GM12878 (cell line): ENCODE results near the gene LRP1.

Experiments
- BHLHE40 ChIP-seq, 2 experiments: fragments of 450-650 bp in 1 of 2; IDR thresholded peaks; 2 replicates each; pipeline ENCODE4 v1.6.1; 2011 to 2017; ENCODE audit warnings: low read depth in 2 of 2, borderline replicate concordance in 1 of 2, improper control_type of control experiment in 1 of 2, low read length in 1 of 2, mild to moderate bottlenecking in 1 of 2
- MAX ChIP-seq: IDR thresholded peaks from 2 replicates; pipeline ENCODE4 v1.6.1; 2012; ENCODE audit warnings: low read depth, low read length, improper control_type of control experiment
- SMC3 ChIP-seq: IDR thresholded peaks from 2 replicates; pipeline ENCODE4 v1.6.1; 2011; ENCODE audit warnings: low read length, improper control_type of control experiment, borderline replicate concordance

GRCh38 chr12:57185906-57186508 is 57.7 kb downstream of the LRP1 start:
- TF ChIP-seq MAX (no peak), SMC3 (no peak), BHLHE40 (IDR thresholded peaks at IDR 0.05; ENCODE audit: borderline replicate concordance in 1 of 2, low read depth in 2 of 2, low read length in 1 of 2) (no peak)
